ENCODE measurements around the gene EIF2A.
A peak's percentile ranks its signal among the peaks of the same experiment; 100 is the strongest.
"Not testable (repeated sequence)": the region's sequence is repeated elsewhere in the genome, so short reads cannot be mapped to it uniquely, and the experiment has no call there.

Gene EIF2A

DNA sequence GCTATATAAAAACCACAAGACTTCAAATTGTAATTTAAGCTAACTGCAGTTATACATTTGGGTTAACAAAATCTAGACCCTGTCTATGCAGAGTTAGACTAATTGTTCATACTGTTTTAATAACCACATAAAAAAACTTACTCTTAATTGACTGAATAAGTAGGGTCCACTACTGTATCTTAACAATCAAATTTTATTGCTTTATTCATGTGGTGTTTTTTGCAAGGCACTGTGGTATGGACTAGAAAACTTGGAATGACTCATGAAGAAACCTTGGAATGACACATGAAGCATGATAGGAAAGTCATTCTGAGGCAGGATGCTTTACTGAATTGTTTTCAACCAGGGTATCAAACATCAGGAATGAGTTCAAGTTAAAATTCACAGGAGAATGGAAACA lies 2.5 kb upstream of the EIF2A start:
- no peak for DNase-seq

GRCh38 chr3:150544726-150545125 lies 1.9 kb upstream of the EIF2A start:
- no peak for DNase-seq

- DNase-seq = peak; percentile 66
These were observed 965 bp upstream of the EIF2A start for GRCh38 chr3:150545419-150546225.

GRCh38 chr3:150547045-150547741 lies 606 bp downstream of the EIF2A start:
- DNase-seq = no peak

- no peak for DNase-seq
These were observed 9.4 kb downstream of the EIF2A start for GRCh38 chr3:150555859-150556436.

DNA sequence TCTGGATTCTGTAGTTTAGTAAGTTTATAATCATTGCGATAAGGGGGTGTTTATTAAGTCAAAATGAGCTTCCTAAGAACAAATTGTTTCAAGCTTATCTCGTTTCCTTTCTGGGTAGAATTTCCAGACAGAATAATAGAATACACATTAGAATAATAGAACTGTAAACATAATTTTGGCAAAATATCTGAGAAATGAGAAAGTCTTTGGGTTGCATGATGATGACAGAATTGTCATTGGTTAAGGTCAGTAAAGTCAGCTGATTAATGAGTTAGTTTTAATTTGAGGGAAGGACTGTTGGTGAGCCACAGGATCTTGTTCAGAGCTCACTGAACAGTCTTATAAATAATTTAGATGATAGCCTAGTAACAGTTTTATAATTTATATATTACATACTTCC lies 10.2 kb downstream of the EIF2A start:
- no peak for DNase-seq

DNA sequence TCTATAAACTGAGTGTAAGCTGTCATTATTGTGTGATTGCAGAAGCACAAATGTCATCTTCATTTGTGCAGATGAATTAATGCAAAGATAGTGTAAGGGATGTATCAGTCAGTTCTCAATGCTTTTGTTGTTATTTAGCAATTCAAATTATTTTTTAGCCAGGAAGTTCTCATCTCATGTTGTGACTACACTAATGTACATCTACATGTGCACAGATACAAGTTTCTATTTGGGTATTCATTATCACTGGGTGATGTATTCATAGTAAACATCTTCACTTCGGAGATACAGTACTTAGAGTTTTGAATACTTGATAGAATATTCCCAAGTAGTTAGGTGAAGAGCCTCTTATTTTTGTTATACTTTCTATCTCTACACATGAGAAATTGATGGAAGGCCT lies 11.1 kb downstream of the EIF2A start:
- no peak for DNase-seq

GRCh38 chr3:150564243-150564642 lies 17.7 kb downstream of the EIF2A start:
- DNase-seq = no peak

GRCh38 chr3:150567328-150567727 lies 20.7 kb downstream of the EIF2A start:
- no peak for DNase-seq

DNA sequence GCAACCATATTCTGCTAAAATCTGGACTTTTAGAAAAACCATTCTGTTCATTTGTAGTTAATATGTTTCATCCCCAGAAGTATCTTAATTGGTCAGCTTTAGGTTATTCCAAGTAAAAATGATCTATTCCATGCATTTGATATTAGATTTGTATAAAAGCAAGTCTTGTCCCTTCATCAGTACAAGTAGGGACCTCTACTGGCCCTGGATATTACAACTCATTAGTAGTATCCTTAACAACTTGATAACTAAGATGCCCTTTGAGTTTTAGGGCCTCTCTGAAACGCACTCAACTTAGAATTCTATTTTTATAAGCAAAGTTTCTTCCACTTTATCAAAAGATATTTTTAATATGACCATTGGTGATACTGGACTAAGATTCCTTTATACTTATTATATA lies 31.3 kb downstream of the EIF2A start:
- no peak for DNase-seq

- no peak for DNase-seq
These were observed 34.6 kb downstream of the EIF2A start for GRCh38 chr3:150581174-150581573.

GRCh38 chr3:150582620-150583019 lies 36.0 kb downstream of the EIF2A start:
- no peak for DNase-seq

GRCh38 chr3:150583028-150583427 lies 36.4 kb downstream of the EIF2A start:
- no peak for DNase-seq

DNA sequence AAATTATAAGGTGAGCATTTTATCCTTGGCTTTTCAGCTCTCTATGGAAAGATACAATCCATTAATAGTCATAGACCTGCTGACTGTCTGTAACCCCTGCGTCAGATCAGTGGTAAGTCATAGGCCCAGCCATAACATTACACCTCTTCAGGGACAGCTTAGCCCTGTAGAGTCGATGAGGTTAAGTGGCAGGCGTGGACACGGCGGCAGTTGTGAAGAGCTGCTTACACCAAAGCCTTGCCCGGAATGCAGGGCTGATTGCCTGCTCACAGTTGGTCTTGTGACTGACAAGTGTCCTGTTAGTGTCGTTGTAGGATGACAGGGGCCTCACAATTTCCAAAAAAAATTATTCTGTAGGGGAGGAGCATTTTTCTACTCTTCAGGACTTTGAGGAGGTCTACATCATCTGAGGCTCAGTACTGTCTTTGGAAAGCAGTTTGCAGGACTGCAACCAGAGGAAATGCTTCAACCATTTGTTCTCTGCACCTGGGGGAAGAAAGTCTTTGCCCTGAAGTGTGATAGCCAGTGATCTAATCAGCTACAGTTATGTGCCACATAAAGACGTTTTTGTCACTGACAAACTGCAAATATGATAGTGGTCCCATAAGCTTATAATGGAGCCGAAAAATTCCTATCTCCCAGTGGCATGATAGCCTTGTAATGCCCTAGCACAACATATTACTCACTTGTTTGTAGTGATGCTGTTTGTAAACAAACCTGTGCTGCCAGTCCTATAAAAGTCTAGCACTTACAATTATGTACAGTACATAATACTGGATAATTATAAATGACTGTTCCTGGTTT lies 41.6 kb downstream of the EIF2A start:
- no peak for DNase-seq

DNA sequence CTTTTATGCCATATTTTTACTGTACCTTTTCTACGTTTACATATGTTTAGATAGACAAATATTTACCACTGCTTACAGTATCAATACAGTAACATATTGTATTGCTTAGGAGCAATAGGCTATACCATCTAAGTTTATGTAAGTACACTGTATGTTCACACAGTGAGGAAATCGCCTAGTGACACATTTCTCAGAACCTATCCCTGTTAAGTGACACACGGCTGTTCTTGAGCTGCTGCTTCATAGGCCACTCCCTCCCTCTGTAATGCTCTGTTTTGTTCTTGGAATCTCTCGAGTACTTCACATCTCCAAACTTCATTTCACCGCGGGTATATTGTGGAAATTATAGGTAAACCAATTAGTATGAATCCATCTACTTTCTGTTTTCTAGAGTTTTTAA lies 43.2 kb downstream of the EIF2A start:
- DNase-seq = no peak

DNA sequence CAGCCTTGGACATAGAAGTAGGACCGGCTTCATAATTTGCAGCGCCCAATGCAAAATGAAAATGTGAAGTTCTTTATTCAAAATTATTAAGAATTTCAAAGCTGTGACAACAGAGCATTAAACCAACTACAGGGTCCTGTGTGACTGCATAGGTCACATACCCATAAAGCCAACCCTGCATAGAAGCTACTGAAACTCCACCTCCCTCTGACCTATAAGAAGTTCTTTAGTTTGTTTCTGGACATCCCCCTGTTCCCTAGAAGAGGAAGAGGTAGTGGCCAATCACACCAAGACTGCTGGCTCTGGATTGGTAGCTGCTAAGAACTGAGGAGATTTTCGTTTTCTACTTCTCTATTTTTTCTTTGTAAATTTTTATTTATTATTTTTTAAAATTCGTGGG lies 47.6 kb downstream of the EIF2A start:
- no peak for DNase-seq

DNA sequence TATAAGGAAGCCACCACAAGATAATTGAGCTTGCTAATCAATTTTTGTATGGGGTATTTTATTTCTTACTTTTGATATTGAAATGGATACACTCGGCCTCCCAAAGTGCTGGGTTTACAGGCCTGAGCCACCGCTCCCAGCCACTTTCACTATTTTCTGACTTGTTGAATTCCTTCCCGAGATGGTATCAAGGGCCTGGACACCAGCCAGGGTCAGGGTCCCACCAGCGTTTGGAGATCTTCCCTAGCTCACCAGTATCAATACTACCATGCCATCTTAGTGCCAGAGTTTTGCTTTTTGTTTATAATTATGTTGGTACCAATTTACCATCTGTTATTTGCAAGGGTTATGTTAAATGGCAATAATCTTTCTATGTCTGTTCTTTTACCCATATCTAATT lies 51.1 kb downstream of the EIF2A start:
- no peak for DNase-seq

GRCh38 chr3:150599611-150600297 lies 53.2 kb downstream of the EIF2A start:
- no peak for DNase-seq

- not testable (repeated sequence) for DNase-seq
These were observed 54.3 kb downstream of the EIF2A start for GRCh38 chr3:150600647-150601530.

GRCh38 chr3:150602426-150603152 lies 56.0 kb downstream of the EIF2A start:
- DNase-seq = no peak
